Esophagus mucosa (tissue), 1 donor: ENCODE data around the gene BHLHE41. TPM values are rescaled to one million over a fixed set of nuclear protein-coding genes. Genes with fewer than 3 reads are reported as not detected.

Source experiments
- total RNA-seq: library from RNA; stranded (reverse); gene quantifications from one replicate; pipeline ENCODE4 v1.2.4, GENCODE V29; 2023
- donor health status: DM: yes; HTN: yes; CAD: no.

Gene BHLHE41
- total RNA-seq, 1 donor from 2014 or later = 5.8 TPM

Other genes starting within 250 kb of the BHLHE41 start
- gene RASSF8, start 166.4 kb downstream of the BHLHE41 start, total RNA-seq = 4.3 TPM
- gene SSPN, start 70.5 kb upstream of the BHLHE41 start, total RNA-seq = 1.4 TPM